ENCODE measurements around the gene MT1A. TPM values are rescaled to one million over a fixed set of nuclear protein-coding genes. Genes with fewer than 3 reads are reported as not detected.

MT1A gene
- total RNA-seq: 11.1 and 17.6 TPM in 2 replicates

DNA sequence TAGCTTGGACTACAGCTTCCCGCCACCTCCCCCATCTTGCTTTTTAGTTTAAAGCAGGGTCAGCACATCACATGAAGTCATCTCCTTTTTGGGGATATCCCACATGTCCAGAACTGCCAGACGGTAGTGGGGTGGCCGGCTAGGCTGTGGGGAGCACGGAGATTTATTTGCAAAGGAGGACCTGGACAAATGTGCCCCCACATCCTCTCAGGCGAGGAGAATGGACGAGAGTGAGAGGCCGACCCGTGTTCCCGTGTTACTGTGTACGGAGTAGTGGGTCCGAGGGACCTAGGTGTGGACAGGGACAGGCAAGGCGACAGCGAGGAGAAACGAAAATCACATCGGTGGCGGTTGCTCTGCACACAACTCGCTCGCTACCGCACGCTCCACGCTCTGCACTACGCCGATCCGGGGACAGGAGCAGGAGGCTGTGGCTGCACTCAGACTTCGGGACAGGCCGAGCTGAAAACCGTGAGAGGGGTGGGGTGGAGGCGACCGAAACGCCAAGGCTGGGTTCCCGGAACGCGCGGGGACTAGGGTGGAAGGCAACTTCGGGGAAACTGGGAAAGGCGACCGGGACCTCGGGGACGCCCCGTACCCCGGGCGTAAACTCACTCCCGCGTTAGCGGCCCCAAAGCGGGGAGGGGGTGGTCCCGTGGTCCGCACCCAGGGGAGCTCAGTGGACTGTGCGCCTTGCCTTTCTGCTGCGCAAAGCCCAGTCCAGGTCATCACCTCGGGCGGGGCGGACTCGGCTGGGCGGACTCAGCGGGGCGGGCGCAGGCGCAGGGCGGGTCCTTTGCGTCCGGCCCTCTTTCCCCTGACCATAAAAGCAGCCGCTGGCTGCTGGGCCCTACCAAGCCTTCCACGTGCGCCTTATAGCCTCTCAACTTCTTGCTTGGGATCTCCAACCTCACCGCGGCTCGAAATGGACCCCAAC is at the start of gene MT1A:
TSS of gene MT1A (plus strand) at position 853 of the 937 bp plus-strand sequence. CDS start at position 926, 73 bp downstream.

DNA sequence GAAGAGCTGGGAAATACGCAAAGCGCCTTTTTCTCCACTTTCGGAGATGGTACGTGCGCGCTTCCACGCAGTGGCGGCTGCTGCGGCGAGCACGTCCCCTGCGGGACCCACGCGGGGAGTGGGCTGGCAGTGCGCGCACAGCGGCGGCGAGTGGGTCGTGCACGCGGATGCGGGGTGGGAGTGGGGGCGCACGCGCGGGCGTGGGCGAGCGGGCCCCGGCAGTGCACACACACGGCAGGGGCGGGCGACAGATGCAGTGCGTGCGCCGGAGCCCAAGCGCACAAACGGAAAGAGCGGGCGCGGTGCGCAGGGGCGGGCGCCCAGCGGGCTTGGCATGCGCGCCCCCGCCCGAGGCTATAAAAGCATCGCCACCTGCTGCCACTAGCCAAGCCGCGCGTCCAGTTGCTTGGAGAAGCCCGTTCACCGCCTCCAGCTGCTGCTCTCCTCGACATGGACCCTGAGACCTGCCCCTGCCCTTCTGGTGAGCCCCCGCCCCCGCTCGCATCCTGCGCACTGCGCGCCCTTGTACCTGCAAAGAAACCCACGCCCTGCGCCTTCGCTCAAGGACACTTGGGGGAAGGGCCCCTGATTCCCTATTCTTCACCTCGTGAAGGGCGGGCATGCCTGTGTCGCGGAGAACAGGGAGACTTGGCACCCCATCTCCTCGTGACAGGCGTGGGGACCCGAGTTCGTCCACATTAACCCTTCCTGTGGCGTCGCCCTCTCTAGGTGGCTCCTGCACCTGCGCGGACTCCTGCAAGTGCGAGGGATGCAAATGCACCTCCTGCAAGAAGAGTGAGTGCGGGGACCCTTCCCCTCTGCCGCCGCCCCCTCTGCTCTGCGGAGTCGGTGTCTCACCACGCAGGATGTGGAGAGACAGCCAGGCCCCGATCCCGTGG is 49.1 kb upstream of the MT1A start, which contains the start of gene MT3:
TSS of gene MT3 (plus strand) at position 388 of the 899 bp plus-strand sequence. CDS start at position 451, 63 bp downstream.

DNA sequence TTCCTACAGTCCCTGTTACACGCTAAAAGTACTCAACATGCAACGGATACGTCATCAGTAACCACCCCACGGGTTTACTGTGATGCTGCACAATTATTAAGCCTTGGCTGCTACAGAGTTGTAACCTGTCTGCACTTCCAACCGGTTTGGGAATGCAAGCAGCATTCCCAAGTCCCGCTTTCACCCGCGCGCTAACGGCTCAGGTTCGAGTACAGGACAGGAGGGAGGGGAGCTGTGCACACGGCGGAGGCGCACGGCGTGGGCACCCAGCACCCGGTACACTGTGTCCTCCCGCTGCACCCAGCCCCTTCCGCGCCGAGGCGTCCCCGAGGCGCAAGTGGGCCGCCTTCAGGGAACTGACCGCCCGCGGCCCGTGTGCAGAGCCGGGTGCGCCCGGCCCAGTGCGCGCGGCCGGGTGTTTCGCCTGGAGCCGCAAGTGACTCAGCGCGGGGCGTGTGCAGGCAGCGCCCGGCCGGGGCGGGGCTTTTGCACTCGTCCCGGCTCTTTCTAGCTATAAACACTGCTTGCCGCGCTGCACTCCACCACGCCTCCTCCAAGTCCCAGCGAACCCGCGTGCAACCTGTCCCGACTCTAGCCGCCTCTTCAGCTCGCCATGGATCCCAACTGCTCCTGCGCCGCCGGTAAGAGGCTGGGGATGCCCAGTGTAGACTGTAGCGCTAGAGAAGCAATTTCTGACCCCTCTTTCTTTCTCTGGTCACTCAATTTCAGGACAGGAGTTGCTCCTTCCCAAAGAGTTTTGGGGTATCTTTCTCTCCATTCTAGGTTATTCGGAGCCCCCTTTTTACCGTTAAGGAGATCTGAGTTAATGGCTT is 30.2 kb upstream of the MT1A start, which contains the start of gene MT2A:
TSS of gene MT2A (plus strand) at position 542 of the 833 bp plus-strand sequence. CDS start at position 614, 72 bp downstream.

DNA sequence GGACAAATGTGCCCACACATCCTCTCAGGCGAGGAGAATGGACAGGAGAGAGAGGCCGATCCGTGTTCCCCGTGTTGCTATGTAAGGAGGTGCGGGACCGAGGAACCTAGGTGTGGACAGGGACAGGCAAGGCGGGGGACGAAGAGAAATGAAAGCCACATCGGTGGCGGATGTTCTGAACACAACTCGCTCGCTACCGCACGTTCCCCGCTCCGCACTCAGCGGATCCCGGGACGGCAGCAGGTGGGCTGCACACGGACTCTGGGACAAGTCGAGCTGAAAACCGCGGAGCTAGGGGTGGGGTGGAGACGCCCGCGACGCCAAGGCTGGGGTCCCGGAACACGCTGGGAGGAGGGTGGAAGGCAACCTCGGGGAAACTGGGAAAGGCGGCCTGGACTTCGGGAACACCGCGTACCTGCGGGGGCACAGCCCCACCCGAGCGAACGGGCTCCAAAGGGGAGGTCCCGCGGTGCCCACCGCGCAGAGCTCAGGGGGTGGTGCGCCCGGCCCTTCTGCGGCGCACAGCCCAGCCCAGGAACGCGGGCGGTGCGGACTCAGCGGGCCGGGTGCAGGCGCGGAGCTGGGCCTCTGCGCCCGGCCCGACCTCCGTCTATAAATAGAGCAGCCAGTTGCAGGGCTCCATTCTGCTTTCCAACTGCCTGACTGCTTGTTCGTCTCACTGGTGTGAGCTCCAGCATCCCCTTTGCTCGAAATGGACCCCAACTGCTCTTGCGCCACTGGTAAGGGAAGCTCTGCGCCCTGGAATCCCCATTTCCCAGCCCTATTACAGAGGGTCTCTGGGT is 13.1 kb upstream of the MT1A start, which contains the start of gene MT1E:
TSS of gene MT1E (plus strand) at position 642 of the 803 bp plus-strand sequence. CDS start at position 713, 71 bp downstream.

DNA sequence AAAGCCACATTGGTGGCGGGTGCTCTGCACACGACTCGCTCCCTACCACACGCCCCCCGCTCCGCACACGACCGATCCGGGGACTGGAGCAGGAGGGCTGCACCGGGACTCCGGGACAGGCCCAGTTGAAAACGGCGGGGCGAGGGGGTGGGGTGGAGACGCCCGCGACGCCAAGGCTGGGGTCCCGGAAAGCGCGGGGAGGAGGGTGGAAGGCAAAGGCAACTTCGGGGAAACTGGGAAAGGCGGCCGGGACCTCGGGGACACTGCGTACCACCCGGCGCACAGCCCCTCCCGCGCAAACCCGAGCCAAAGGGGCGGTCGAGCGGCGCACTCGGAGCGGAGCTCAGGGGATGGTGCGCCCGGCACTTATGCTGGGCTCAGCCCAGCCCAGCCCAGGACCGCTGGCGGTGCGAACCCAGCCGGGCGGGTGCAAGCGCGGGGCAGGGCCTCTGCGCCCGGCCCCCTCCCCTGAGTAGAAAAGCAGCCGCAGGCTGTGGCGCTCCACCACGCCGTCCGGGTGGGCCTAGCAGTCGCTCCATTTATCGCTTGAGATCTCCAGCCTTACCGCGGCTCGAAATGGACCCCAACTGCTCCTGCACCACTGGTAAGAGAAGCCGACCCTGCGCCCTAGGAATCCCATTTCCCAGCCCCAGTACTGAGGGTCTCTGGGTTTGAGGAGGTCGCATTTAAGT is 6.2 kb upstream of the MT1A start, which contains the start of gene MT1M:
TSS of gene MT1M (plus strand) at position 504 of the 692 bp plus-strand sequence. CDS start at position 577, 73 bp downstream.

DNA sequence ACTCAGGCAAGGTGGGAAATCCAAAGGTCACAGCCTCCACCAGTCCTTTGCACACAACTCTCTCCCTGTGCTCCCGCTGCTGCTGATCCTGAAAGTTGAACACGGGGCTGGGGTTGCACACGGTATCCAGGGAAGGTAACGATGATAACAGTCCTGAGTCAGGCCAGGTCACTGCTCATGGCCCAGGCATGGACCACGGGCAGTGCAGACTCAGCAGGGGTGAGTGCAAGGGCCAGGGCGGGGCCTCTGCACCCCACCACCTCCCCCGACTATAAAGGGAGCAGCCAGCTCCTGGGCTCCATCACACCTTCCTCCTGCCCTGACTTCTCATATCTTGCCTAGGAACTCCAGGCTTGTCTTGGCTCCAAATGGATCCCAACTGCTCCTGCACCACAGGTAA is 13.1 kb downstream of the MT1A start, which contains the start of gene MT1B:
TSS of gene MT1B (plus strand) at position 301 of the 400 bp plus-strand sequence. CDS start at position 369, 68 bp downstream.

DNA sequence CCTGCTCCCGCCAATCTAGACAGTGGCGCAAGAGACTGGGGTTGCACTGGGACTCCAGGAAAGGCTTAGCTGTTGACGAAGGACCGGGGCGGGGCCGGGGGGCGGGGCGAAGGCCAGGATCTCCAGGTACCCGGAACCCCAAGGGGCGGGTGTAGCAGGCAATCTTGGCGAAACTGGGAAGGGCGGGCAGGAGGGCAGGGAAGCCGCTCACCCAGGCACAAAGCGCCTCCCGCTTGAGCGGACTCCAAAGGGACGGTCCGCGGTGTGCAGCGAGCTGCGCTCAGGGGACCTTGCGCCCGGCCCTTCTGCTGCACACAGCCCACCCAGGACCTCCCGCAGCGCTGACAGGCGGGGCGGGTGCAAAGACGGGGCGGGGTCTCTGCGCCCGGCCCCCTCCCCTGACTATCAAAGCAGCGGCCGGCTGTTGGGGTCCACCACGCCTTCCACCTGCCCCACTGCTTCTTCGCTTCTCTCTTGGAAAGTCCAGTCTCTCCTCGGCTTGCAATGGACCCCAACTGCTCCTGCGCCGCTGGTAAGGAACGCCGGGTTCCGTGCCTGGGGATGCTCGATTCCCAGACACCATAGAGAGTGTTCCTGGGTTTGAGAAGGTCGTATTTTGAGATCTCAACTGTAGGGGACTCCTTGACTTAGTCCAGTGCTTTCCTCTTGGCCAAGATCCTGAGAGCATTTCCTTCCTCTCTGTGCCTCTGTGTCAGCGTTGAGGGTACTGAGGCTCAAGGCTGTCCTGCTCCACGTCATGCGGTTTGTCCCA is 19.3 kb downstream of the MT1A start, which contains the start of gene MT1F:
TSS of gene MT1F (plus strand) at position 405 of the 772 bp plus-strand sequence. CDS start at position 505, 100 bp downstream.

DNA sequence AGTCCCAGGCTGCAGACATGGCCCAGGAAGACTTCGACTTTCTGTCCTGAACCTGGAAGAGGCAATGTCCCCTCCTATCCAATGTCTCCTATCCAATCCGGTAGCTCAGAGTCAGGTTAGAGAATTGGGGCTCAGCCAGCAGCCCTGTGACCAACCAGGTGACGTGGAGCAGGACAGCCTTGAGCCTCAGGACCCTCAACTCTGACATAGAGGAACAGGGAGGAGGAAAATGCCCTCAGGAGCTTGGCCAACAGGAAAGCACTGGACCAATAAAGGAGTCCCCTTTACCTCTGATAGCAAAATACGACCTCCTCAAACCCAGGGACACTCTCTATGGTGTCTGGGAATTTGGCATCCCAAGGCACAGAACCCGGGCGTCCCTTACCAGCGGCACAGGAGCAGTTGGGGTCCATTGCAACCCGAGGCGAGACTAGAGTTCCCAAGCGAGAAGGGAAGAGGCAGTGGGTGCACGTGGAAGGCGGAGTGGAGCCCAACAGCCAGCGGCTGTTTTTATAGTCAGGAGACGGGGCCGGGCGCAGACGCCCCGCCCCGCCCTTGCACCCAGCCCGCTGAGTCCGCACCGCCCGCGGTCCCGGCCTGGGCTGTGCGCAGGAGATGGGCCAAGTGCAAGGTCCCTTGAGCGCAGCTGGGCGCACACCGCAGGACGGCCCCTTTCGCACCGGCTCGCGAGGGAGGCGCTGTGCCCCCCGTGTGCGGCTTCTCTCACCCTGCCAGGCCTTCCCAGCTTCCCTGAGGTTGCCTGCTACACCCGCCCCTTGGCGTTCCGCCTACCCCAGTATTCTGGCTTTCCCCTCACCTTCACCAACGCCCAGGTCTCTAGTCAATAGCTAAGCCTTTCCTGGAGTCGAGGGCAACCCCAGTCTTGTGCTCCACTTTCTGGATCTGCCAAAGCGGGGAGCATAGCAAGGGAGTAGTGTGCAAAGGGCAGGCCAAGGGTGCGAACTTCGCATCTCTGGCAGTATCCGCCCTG is 29.4 kb downstream of the MT1A start, which contains the start of gene MT1G:
TSS of gene MT1G (minus strand) at position 485 of the 991 bp plus-strand sequence. CDS start at position 413, 72 bp downstream.

DNA sequence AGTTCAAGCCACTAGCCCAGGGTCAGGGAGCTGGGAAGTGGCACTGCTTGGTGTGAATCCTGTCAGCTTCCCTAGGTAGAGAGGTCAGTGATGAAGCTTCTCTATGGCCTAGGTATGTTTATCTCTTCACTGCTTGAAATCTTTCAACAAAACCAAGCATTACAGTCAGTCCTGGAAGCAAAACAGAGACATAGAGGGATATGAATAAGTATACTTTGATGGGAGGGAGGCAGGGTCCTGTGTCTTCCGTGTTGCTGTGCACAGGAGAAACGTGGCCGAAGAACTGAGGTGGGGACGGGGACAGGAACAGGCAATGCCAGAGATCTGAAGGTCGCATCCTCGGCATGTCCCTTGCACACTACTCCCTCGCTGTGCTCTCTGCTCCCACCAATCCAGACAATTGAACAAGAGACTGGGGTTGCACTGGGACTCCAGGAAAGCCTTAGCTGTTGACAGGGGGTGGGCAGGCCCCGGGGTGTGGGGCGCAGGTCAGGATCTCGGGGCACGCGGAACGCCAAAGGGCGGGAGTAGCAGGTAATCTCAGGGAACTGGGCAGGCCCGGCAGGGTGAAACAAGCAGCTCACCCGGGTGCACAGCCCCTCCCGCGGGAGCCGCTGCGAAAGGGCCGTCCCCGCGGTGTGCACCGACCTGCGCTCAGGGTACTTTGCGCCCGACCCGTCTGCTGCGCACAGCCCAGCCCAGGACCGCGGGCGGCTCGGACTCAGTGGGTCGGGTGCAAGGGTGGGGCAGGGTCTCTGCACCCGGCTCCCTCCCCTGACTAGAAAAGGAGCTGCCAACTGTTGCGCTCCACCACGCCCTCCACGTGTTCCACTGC is 30.8 kb downstream of the MT1A start, which contains the start of gene MT1H:
TSS of gene MT1H (plus strand) at position 810 of the 835 bp plus-strand sequence. CDS start 71 bp downstream, outside the sequence.

DNA sequence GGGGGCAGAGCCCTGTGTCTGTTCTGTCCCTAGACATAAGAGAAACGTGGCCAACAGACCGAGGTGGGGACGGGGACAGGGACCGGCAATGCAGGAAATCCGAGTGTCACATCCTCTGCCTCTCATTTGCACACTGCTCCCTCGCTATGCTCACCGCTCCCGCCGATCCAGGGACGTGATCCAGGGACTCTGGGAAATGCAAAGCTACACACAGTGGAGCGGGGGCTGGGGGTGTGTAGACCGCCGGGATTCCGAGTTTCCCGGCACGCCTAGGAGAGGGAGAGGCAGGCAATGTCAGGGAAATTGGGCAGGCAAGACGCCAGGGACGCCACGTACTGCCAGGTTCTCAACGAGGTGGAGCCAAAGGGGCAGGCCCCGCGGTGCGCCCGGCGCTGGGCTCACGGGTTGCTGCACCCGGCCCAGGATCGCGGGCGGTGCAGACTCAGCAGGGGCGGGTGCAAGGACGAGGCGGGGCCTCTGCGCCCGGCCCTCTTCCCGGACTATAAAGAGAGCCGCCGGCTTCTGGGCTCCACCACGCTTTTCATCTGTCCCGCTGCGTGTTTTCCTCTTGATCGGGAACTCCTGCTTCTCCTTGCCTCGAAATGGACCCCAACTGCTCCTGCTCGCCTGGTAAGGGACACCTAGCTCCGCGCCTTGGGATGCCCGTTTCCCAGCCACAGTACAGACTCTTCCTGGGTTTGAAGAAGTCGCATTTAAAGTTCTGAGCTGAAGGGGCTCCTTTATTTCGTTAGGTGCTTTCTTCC is 43.7 kb downstream of the MT1A start, which contains the start of gene MT1X:
TSS of gene MT1X (plus strand) at position 532 of the 764 bp plus-strand sequence. CDS start at position 603, 71 bp downstream.

Other genes starting within 250 kb of the MT1A start
- 164 and 200 TPM in 2 replicates for gene AMFR, start 213.1 kb upstream of the MT1A start, total RNA-seq
- 55.1 and 80.3 TPM in 2 replicates for gene NUDT21, start 187.3 kb upstream of the MT1A start, total RNA-seq
- gene OGFOD1, start 187.1 kb upstream of the MT1A start, total RNA-seq: 61.0 and 66.1 TPM in 2 replicates
- gene BBS2, start 118.6 kb upstream of the MT1A start, total RNA-seq: 34.6 and 58.4 TPM in 2 replicates
- not detected in 2 replicates for gene MT4, start 73.6 kb upstream of the MT1A start, total RNA-seq
- not detected in 2 replicates for gene MT3, start 49.1 kb upstream of the MT1A start, total RNA-seq
- 369 and 405 TPM in 2 replicates for gene MT2A, start 30.1 kb upstream of the MT1A start, total RNA-seq
- gene MT1E, start 12.9 kb upstream of the MT1A start, total RNA-seq: 226 and 355 TPM in 2 replicates
- 4.7 and 24.6 TPM in 2 replicates for gene MT1M, start 6.0 kb upstream of the MT1A start, total RNA-seq
- not detected in 2 replicates for gene MT1B, start 13.2 kb downstream of the MT1A start, total RNA-seq
- 0.37 TPM in 1 of 2 replicates, not detected in the other for gene MT1F, start 19.3 kb downstream of the MT1A start, total RNA-seq
- gene MT1G, start 29.4 kb downstream of the MT1A start, total RNA-seq: 0.59 and 3.3 TPM in 2 replicates
- not detected in 2 replicates for gene MT1H, start 31.1 kb downstream of the MT1A start, total RNA-seq
- 116 and 429 TPM in 2 replicates for gene MT1X, start 43.8 kb downstream of the MT1A start, total RNA-seq
- 65.4 and 91.1 TPM in 2 replicates for gene NUP93, start 91.5 kb downstream of the MT1A start, total RNA-seq
- gene SLC12A3, start 226.5 kb downstream of the MT1A start, total RNA-seq: not detected in 2 replicates

Measured in subcutaneous preadipocyte (primary cell).